HepG2 (cell line): ENCODE measurements around the gene FMNL2. TPM values are rescaled to one million over a fixed set of nuclear protein-coding genes. Genes with fewer than 3 reads are reported as not detected.

Experiments used
- ATAC-seq: fragments of 200-7000 bp; cut with Tn5 transposase; 3 replicates; pipeline ENCODE4 v1.9.1; 2020; ENCODE audit warnings: mild to moderate bottlenecking, moderate library complexity
- BruUV-seq: library from RNA; stranded (reverse); fragments of 400-500 nt; replicated peaks from 2 replicates; lab custom pipeline; 2021; lab: Mats Ljungman, UMichigan
- CTCF ChIA-PET: fragments of 300-600 bp; formaldehyde crosslinking; extraction: SDS; loops from one replicate; lab custom pipeline; 2021; ENCODE audit warnings: low total read pairs, inconsistent platforms, low intra/inter-chr PET ratio; lab: Yijun Ruan, JAX
- POLR2A ChIA-PET: fragments of 350-600 bp; sonication (Branson Sonifier 250); formaldehyde crosslinking; loops from one replicate; lab custom pipeline; 2020; ENCODE audit warnings: antibody characterized with exemption, inconsistent platforms; lab: Yijun Ruan, JAX
- DNase-seq: peaks from one replicate; pipeline ENCODE4 v3.0.0-alpha.2; 2015; ENCODE audit warnings: low spot score
- FAIRE-seq: peaks from 3 replicates; lab custom pipeline; 2011; peaks lifted over from hg19 to GRCh38; lab: Jason Lieb, UNC
- H2AFZ ChIP-seq: one replicate; pipeline ENCODE4 v1.6.1; 2011; ENCODE audit warnings: low read length, inconsistent platforms
- H3K27ac ChIP-seq: fragments of 300-600 bp; 3 replicates; pipeline ENCODE4 v1.8.0; 2011; ENCODE audit warnings: mixed run types, mild to moderate bottlenecking, mixed read lengths, low read length, inconsistent platforms; ENCODE audit not compliant: insufficient read depth; ENCODE audit errors: extremely low read length
- H3K27me3 ChIP-seq, 2 experiments: fragments of 200-600 bp in 1 of 2; 2 replicates in 1 of 2; 3 replicates in 1 of 2; pipeline versions ENCODE4 v1.6.0 to v1.8.0; 2011; ENCODE audit warnings: low read length in 2 of 2, mild to moderate bottlenecking in 2 of 2, moderate library complexity in 2 of 2, inconsistent platforms in 1 of 2; ENCODE audit not compliant: insufficient read depth in 2 of 2, control insufficient read depth in 1 of 2
- H3K36me3 ChIP-seq, 2 experiments: fragments of 200-600 bp in 1 of 2; replicated peaks in 1 of 2; 2 replicates in 1 of 2; 3 replicates in 1 of 2; pipeline versions ENCODE4 v1.5.1 to v1.8.0; 2011; ENCODE audit warnings: low read length in 2 of 2, inconsistent platforms in 1 of 2; ENCODE audit not compliant: insufficient read depth in 2 of 2, control insufficient read depth in 1 of 2
- H3K4me1 ChIP-seq: 2 replicates; pipeline ENCODE4 v1.5.1; 2012; ENCODE audit warnings: low read length, inconsistent platforms; ENCODE audit not compliant: insufficient read depth
- H3K4me2 ChIP-seq: 2 replicates; pipeline ENCODE4 v1.6.0; 2011; ENCODE audit warnings: low read depth, low read length, inconsistent platforms
- H3K4me3 ChIP-seq, 3 experiments: fragments of 200-600 bp in 1 of 3; sonication (generic), shearing (Covaris generic) in 1 of 3; replicated peaks in 1 of 3; 2 replicates each; pipeline ENCODE4 v1.5.1; 2011 to 2016; ENCODE audit warnings: low read length in 3 of 3, inconsistent platforms in 2 of 3, low read depth in 2 of 3, mild to moderate bottlenecking in 2 of 3, control low read depth in 1 of 3, mixed read lengths in 1 of 3; ENCODE audit not compliant: insufficient read depth in 1 of 3
- H3K79me2 ChIP-seq: one replicate; pipeline ENCODE4 v1.6.1; 2011; ENCODE audit warnings: low read length, inconsistent platforms; ENCODE audit not compliant: insufficient read depth
- H3K9ac ChIP-seq: 2 replicates; pipeline ENCODE4 v1.6.0; 2011; ENCODE audit warnings: mild to moderate bottlenecking, low read depth, low read length, inconsistent platforms; ENCODE audit not compliant: insufficient read depth
- H3K9me3 ChIP-seq: 2 replicates; pipeline ENCODE4 v1.5.1; 2012; ENCODE audit warnings: mild to moderate bottlenecking, low read length
- H4K20me1 ChIP-seq: 2 replicates; pipeline ENCODE4 v1.6.0; 2011; ENCODE audit warnings: inconsistent platforms, mild to moderate bottlenecking, low read length, moderate library complexity; ENCODE audit not compliant: insufficient read depth
- AHR ChIP-seq: IDR thresholded peaks from 2 replicates; pipeline ENCODE4 v1.6.1; 2018; ENCODE audit warnings: missing genetic modification reagents, missing compliant biosample characterization
- ARHGAP35 ChIP-seq: sonication (generic); formaldehyde crosslinking; IDR thresholded peaks from 2 replicates; pipeline ENCODE4 v1.9.0; 2022; ENCODE audit warnings: mild to moderate bottlenecking, inconsistent platforms, moderate library complexity, missing genetic modification reagents, borderline replicate concordance
- ARNT ChIP-seq: fragments of 450-650 bp; IDR thresholded peaks from 2 replicates; pipeline ENCODE4 v1.6.1; 2017
- HOXA3 ChIP-seq: sonication (generic); formaldehyde crosslinking; IDR thresholded peaks from 2 replicates; pipeline ENCODE4 v1.5.0; 2020; ENCODE audit warnings: missing genetic modification reagents
- NONO ChIP-seq, 2 experiments: fragments of 450-650 bp in 1 of 2; sonication (generic) in 1 of 2; formaldehyde crosslinking in 1 of 2; IDR thresholded peaks in 1 of 2; conservative IDR thresholded peaks in 1 of 2; 2 replicates each; pipeline versions ENCODE4 v1.6.1 to v1.8.0; 2017 to 2022; ENCODE audit warnings: mild to moderate bottlenecking in 1 of 2, missing genetic modification reagents in 1 of 2, moderate library complexity in 1 of 2
- NR1H2 ChIP-seq: sonication (generic); formaldehyde crosslinking; IDR thresholded peaks from 2 replicates; pipeline ENCODE4 v1.8.1; 2022; ENCODE audit warnings: low read depth, missing genetic modification reagents, borderline replicate concordance
- RARG ChIP-seq: sonication (generic); formaldehyde crosslinking; IDR thresholded peaks from 2 replicates; pipeline ENCODE4 v1.4.0; 2020; ENCODE audit warnings: low read depth, mild to moderate bottlenecking, missing genetic modification reagents
- STAT5B ChIP-seq: sonication (generic); formaldehyde crosslinking; IDR thresholded peaks from 2 replicates; pipeline ENCODE4 v1.4.0; 2020; ENCODE audit warnings: missing genetic modification reagents
- TAF15 ChIP-seq: fragments of 200-400 bp; formaldehyde crosslinking; IDR thresholded peaks from one replicate; pipeline ENCODE4 v1.6.1; 2018; ENCODE audit warnings: mild to moderate bottlenecking, low read depth, low read length; ENCODE audit not compliant: poor library complexity, severe bottlenecking
- ZNF569 ChIP-seq: sonication (generic); formaldehyde crosslinking; IDR thresholded peaks from 2 replicates; pipeline ENCODE4 v1.5.0; 2020; ENCODE audit warnings: mild to moderate bottlenecking, missing genetic modification reagents, moderate library complexity, borderline replicate concordance
- ZNF75D ChIP-seq: sonication (generic); formaldehyde crosslinking; IDR thresholded peaks from 2 replicates; pipeline ENCODE4 v1.8.1; 2023; ENCODE audit warnings: missing genetic modification reagents, mild to moderate bottlenecking, borderline replicate concordance
- ZNF782 ChIP-seq: sonication (generic); formaldehyde crosslinking; IDR thresholded peaks from 2 replicates; pipeline ENCODE4 v1.4.0; 2020; ENCODE audit warnings: missing genetic modification reagents, mild to moderate bottlenecking, borderline replicate concordance
- WGBS: methylation state at CpG from one replicate; pipeline ENCODE4 v1.1.6; 2017; ENCODE audit warnings: low lambda C conversion rate; 5-methylcytosine and 5-hydroxymethylcytosine counted together
- in situ Hi-C: cut with HindIII; loops from 2 replicates; pipeline ENCODE4 v1.10.0; 2017; ENCODE audit warnings: low pct_unique_long_range_greater_than_20kb; ENCODE audit not compliant: extremely low pct_ligation_motif_present
- intact Hi-C: fragments of 100-400 bp; cut with micrococcal nuclease; formaldehyde crosslinking; loops from one replicate; pipeline ENCODE4 v1.10.0; 2022; ENCODE audit not compliant: unreplicated experiment
- polyA plus RNA-seq, 8 experiments: library from polyadenylated mRNA; depleted of rRNA in 3 of 8; stranded (reverse) in 7 of 8; unstranded in 1 of 8; fragments of >200 nt; fragmentation: Illumina TruSeq in 4 of 8; extraction: Trizol in 4 of 8; gene quantifications; 2 replicates each; pipeline versions ENCODE4 v1.2.1 to v1.2.3, GENCODE V29; 2011 to 2016; ENCODE audit warnings: low read depth in 4 of 8, missing spikeins in 1 of 8, mixed read lengths in 1 of 8; ENCODE audit not compliant: insufficient read depth in 1 of 8
- total RNA-seq, 5 experiments: library from RNA; depleted of rRNA; stranded (reverse); fragments of >200 nt; fragmentation: Illumina TruSeq; extraction: Trizol; gene quantifications; 2 replicates each; pipeline ENCODE4 v1.2.3, GENCODE V29; 2016; ENCODE audit warnings: low read depth in 1 of 5
- TF ChIP-seq, protein P1 (sequence below): sonication (generic); formaldehyde crosslinking; IDR thresholded peaks from 2 replicates; pipeline ENCODE4 v1.4.0; 2020; ENCODE audit warnings: mild to moderate bottlenecking, missing genetic modification reagents, borderline replicate concordance
- TF ChIP-seq, protein P2 (sequence below): sonication (generic); formaldehyde crosslinking; IDR thresholded peaks from 2 replicates; pipeline ENCODE4 v1.8.1; 2023; ENCODE audit warnings: missing genetic modification reagents, inconsistent platforms, borderline replicate concordance
- TF ChIP-seq, protein P3 (sequence below): sonication (generic); formaldehyde crosslinking; IDR thresholded peaks from 2 replicates; pipeline ENCODE4 v1.9.0; 2021; ENCODE audit warnings: mild to moderate bottlenecking, missing genetic modification reagents

FMNL2 gene
- total and polyA plus RNA-seq, 2 of the 13 experiments (the other 11 are each of a cell fraction or from before 2014, with no cell fraction given), result 66.5 to 67.7 TPM

DNA sequence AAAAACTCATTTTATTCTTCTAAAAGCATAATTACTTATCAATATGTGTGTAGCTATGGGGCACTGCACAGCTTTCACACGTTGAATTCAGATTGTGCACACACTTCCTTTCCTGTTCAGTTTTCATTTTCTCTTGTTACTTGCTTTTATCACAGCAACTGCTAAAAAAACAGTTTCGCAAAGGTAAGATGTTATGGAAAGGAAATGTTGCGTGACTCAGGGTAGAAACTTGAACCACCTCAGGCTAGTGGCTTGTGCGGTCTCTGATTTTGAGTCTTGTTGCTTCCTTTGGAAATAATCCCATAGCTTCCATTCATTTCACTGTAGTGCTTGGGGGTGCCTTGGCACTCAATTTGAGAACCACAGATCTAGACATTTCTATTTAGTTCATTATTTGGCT, 171.9 kb downstream of the FMNL2 start:
- Histone ChIP-seq H3K4me1 (peaks cover 51% of the 10 kb centered on the region), H3K27me3 (no peaks in the 10 kb centered on the region), H2AFZ (no peak overlapping the region), H3K9me3 (no peaks in the 10 kb centered on the region), H3K4me3 (no peak overlapping the region), H3K9ac (no peak overlapping the region), H3K4me2 (no peak overlapping the region), H3K36me3 (no peaks in the 10 kb centered on the region; a peak in 1 of 5 replicates), H4K20me1 (peaks cover 10% of the 10 kb centered on the region; the same call in 1 of the 2 replicates), H3K27ac (no peak overlapping the region), H3K79me2 (peaks cover 93% of the 10 kb centered on the region)
- no peak for TF ChIP-seq ZNF782
- no peak for TF ChIP-seq ARNT
- no peak for TF ChIP-seq NR1H2
- TF ChIP-seq ARHGAP35, result no peak
- no peak for TF ChIP-seq TAF15
- TF ChIP-seq, protein P1, sequence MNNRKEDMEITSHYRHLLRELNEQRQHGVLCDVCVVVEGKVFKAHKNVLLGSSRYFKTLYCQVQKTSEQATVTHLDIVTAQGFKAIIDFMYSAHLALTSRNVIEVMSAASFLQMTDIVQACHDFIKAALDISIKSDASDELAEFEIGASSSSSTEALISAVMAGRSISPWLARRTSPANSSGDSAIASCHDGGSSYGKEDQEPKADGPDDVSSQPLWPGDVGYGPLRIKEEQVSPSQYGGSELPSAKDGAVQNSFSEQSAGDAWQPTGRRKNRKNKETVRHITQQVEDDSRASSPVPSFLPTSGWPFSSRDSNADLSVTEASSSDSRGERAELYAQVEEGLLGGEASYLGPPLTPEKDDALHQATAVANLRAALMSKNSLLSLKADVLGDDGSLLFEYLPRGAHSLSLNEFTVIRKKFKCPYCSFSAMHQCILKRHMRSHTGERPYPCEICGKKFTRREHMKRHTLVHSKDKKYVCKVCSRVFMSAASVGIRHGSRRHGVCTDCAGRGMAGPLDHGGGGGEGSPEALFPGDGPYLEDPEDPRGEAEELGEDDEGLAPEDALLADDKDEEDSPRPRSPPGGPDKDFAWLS, result no peak
- TF ChIP-seq AHR, result no peak
- no peak for TF ChIP-seq ZNF569
- TF ChIP-seq, protein P2, sequence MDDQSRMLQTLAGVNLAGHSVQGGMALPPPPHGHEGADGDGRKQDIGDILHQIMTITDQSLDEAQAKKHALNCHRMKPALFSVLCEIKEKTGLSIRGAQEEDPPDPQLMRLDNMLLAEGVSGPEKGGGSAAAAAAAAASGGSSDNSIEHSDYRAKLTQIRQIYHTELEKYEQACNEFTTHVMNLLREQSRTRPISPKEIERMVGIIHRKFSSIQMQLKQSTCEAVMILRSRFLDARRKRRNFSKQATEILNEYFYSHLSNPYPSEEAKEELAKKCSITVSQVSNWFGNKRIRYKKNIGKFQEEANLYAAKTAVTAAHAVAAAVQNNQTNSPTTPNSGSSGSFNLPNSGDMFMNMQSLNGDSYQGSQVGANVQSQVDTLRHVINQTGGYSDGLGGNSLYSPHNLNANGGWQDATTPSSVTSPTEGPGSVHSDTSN (CRISPR knock-in tag), result no peak
- no peak for TF ChIP-seq STAT5B (CRISPR knock-in tag)
- no peak for TF ChIP-seq NONO (IDR thresholded peaks at IDR 0.05)
- no peak for TF ChIP-seq NONO (CRISPR knock-in tag; conservative IDR thresholded peaks at IDR 0.05)
- TF ChIP-seq, protein P3, sequence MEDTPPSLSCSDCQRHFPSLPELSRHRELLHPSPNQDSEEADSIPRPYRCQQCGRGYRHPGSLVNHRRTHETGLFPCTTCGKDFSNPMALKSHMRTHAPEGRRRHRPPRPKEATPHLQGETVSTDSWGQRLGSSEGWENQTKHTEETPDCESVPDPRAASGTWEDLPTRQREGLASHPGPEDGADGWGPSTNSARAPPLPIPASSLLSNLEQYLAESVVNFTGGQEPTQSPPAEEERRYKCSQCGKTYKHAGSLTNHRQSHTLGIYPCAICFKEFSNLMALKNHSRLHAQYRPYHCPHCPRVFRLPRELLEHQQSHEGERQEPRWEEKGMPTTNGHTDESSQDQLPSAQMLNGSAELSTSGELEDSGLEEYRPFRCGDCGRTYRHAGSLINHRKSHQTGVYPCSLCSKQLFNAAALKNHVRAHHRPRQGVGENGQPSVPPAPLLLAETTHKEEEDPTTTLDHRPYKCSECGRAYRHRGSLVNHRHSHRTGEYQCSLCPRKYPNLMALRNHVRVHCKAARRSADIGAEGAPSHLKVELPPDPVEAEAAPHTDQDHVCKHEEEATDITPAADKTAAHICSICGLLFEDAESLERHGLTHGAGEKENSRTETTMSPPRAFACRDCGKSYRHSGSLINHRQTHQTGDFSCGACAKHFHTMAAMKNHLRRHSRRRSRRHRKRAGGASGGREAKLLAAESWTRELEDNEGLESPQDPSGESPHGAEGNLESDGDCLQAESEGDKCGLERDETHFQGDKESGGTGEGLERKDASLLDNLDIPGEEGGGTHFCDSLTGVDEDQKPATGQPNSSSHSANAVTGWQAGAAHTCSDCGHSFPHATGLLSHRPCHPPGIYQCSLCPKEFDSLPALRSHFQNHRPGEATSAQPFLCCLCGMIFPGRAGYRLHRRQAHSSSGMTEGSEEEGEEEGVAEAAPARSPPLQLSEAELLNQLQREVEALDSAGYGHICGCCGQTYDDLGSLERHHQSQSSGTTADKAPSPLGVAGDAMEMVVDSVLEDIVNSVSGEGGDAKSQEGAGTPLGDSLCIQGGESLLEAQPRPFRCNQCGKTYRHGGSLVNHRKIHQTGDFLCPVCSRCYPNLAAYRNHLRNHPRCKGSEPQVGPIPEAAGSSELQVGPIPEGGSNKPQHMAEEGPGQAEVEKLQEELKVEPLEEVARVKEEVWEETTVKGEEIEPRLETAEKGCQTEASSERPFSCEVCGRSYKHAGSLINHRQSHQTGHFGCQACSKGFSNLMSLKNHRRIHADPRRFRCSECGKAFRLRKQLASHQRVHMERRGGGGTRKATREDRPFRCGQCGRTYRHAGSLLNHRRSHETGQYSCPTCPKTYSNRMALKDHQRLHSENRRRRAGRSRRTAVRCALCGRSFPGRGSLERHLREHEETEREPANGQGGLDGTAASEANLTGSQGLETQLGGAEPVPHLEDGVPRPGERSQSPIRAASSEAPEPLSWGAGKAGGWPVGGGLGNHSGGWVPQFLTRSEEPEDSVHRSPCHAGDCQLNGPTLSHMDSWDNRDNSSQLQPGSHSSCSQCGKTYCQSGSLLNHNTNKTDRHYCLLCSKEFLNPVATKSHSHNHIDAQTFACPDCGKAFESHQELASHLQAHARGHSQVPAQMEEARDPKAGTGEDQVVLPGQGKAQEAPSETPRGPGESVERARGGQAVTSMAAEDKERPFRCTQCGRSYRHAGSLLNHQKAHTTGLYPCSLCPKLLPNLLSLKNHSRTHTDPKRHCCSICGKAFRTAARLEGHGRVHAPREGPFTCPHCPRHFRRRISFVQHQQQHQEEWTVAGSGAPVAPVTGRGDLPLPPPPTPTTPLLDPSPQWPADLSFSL (CRISPR knock-in tag), result no peak
- no peak for TF ChIP-seq ZNF75D (CRISPR knock-in tag)
- no peak for TF ChIP-seq RARG (CRISPR knock-in tag)
- no peak for TF ChIP-seq HOXA3 (CRISPR knock-in tag)
- intact Hi-C loops (no loop called here), in situ Hi-C loops (no loop called here)
- 96% methylated on average over 4 of the region's 4 CpGs for WGBS
- no peak for ATAC-seq
- BruUV-seq, result no TSS peak
- POLR2A ChIA-PET, result no interaction called here
- CTCF ChIA-PET, result no interaction called here
- no peak for DNase-seq
- no peak for FAIRE-seq
